Upper lobe of left lung (tissue), 6 donors: ENCODE measurements around the gene ANKS1A. TPM values are rescaled to one million over a fixed set of nuclear protein-coding genes. Genes with fewer than 3 reads are reported as not detected.

Experiments
- ATAC-seq, 2 donors: fragments of 200-7000 bp; cut with Tn5 transposase; one replicate each; pipeline ENCODE4 v1.9.1; 2022; ENCODE audit warnings: mild to moderate bottlenecking in 2 of 2, moderate library complexity in 2 of 2; ENCODE audit not compliant: low FRiP score in 2 of 2
- DNase-seq, 2 donors: peaks; one replicate each; pipeline ENCODE4 v3.0.0-alpha.2; 2019 to 2020
- H3K27ac ChIP-seq, 4 donors: fragments of 200-600 bp; sonication (generic); one replicate each; pipeline ENCODE4 v1.5.1; 2016 to 2019
- H3K27me3 ChIP-seq, 4 donors: fragments of 200-600 bp; sonication (generic); one replicate each; pipeline ENCODE4 v1.5.1; 2017 to 2019
- H3K36me3 ChIP-seq, 4 donors: fragments of 200-600 bp; sonication (generic); one replicate each; pipeline ENCODE4 v1.5.1; 2016 to 2019
- H3K4me1 ChIP-seq, 4 donors: fragments of 200-600 bp; sonication (generic); one replicate each; pipeline ENCODE4 v1.5.1; 2018 to 2019
- H3K4me3 ChIP-seq, 4 donors: fragments of 200-600 bp; sonication (generic); one replicate each; pipeline ENCODE4 v1.5.1; 2017 to 2019; ENCODE audit warnings: mild to moderate bottlenecking in 2 of 4, moderate library complexity in 1 of 4
- H3K9me3 ChIP-seq, 4 donors: fragments of 200-600 bp; sonication (generic); one replicate each; pipeline ENCODE4 v1.5.1; 2018 to 2019
- EP300 ChIP-seq, 4 donors: sonication (generic); formaldehyde crosslinking; IDR thresholded peaks; one replicate each; pipeline ENCODE4 v1.5.1; 2017; ENCODE audit warnings: antibody characterized with exemption in 4 of 4, control low read depth in 2 of 4
- POLR2A ChIP-seq, 4 donors: fragments of 450-650 bp; IDR thresholded peaks; one replicate each; pipeline ENCODE4 v1.5.1; 2016 to 2017; ENCODE audit warnings: antibody characterized with exemption in 4 of 4, mild to moderate bottlenecking in 2 of 4
- POLR2AphosphoS5 ChIP-seq, 2 donors: sonication (generic); formaldehyde crosslinking; IDR thresholded peaks; one replicate each; pipeline ENCODE4 v1.5.1; 2017; ENCODE audit warnings: antibody characterized with exemption in 2 of 2
- WGBS, 2 donors: methylation state at CpG; one replicate each; pipeline ENCODE4 v1.1.5; 2017 to 2018; 5-methylcytosine and 5-hydroxymethylcytosine counted together
- total RNA-seq, 6 donors: library from RNA; depleted of rRNA in 4 of 6; stranded (reverse); fragments of >200 nt in 4 of 6; gene quantifications; one replicate each; pipeline versions ENCODE4 v1.1.0 to v1.2.1, GENCODE V29; 2016 to 2021
- TF ChIP-seq, protein P1 (sequence below), 6 experiments: fragments of 450-650 bp in 4 of 6; fragments of 200-600 bp in 2 of 6; sonication (generic) in 2 of 6; IDR thresholded peaks; one replicate each; pipeline ENCODE4 v1.5.1; 2016 to 2019; ENCODE audit warnings: antibody characterized with exemption in 6 of 6
- donor health status: DM: no; HTN: no; CAD: no; lungs with moderate emphysema.
- donor health status: DM: no; HTN: yes; CAD: no; lungs with severe emphysema.

The ANKS1A gene
- total RNA-seq, 6 donors from 2014 or later, result 47.2 to 85.3 (median 53.5) TPM

DNA sequence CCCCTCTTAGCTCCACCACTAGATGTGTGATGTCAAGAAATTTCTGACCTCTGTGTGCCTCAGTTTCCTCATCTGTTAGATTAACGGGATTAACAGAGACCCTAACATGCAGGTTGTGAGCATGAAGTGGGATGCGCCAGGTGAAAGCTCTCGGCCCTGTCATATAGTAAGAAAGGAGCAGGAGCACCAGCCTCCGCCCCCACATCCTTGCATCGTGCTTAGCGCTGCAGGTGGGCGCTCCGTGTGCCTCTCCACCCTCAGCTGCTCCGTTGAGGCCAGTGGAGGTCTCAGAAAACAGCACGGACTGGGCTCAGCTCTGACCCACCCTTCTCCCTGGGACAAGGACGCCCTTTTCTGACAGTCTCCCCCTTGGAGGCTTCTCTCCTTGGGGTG lies 188.7 kb downstream of the ANKS1A start:
- no peak for ATAC-seq
- no peaks in the 10 kb centered on the region for H3K27me3 ChIP-seq
- peaks cover 5 to 19% (median 14%) of the 10 kb centered on the region in 4 donors for H3K4me1 ChIP-seq
- no peak overlapping the region for H3K27ac ChIP-seq
- H3K9me3 ChIP-seq, result no peaks in the 10 kb centered on the region
- WGBS, 2 donors, result 80 to 87% methylated on average over 7 to 11 of the region's 11 CpGs
- no peak for DNase-seq
- no peak overlapping the region for H3K4me3 ChIP-seq
- H3K36me3 ChIP-seq, result peaks cover 18 to 94% (median 77%) of the 10 kb centered on the region in 4 donors
- TF ChIP-seq POLR2A (IDR thresholded peaks at IDR 0.05), result no peak
- TF ChIP-seq, protein P1, sequence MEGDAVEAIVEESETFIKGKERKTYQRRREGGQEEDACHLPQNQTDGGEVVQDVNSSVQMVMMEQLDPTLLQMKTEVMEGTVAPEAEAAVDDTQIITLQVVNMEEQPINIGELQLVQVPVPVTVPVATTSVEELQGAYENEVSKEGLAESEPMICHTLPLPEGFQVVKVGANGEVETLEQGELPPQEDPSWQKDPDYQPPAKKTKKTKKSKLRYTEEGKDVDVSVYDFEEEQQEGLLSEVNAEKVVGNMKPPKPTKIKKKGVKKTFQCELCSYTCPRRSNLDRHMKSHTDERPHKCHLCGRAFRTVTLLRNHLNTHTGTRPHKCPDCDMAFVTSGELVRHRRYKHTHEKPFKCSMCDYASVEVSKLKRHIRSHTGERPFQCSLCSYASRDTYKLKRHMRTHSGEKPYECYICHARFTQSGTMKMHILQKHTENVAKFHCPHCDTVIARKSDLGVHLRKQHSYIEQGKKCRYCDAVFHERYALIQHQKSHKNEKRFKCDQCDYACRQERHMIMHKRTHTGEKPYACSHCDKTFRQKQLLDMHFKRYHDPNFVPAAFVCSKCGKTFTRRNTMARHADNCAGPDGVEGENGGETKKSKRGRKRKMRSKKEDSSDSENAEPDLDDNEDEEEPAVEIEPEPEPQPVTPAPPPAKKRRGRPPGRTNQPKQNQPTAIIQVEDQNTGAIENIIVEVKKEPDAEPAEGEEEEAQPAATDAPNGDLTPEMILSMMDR (IDR thresholded peaks at IDR 0.05), result no peak
- TF ChIP-seq EP300 (IDR thresholded peaks at IDR 0.05), result no peak
- no peak for TF ChIP-seq POLR2AphosphoS5 (IDR thresholded peaks at IDR 0.05)

DNA sequence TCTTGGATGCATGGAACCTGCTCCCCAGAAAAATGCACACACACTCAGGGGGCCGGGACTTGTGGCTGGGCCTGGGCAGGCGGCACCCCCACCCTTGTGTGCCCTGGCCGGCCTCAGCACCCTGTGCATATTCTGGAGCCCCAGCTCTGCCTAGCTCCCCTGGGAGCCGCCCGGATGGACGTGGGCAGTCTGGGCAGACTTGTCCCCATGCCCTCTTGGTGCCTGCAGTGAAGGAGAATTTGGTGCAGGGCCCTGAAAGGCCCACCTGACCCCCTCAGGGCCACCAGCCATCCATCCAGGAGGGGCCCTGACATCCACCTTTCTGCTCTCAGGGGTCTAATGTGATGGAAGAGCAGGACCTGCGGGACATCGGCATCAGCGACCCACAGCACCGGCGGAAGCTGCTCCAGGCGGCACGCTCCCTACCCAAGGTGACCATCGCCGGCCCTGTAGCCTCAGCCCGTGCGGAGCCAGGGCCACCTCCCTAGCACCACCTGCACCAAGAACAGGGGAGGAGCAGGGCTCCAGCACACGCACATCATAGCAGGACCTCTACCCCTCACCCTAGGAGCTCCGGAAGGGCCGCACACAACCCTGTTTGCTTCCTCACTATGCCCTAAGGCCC lies 189.3 kb downstream of the ANKS1A start:
- H3K36me3 ChIP-seq, result peaks cover 16 to 94% (median 78%) of the 10 kb centered on the region in 4 donors
- H3K27ac ChIP-seq, result no peak overlapping the region
- H3K4me3 ChIP-seq, result no peak overlapping the region
- DNase-seq (no peak), ATAC-seq (no peak)
- no peaks in the 10 kb centered on the region for H3K27me3 ChIP-seq
- TF ChIP-seq, protein P1 (IDR thresholded peaks at IDR 0.05), result no peak
- TF ChIP-seq EP300 (IDR thresholded peaks at IDR 0.05) (no peak), POLR2A (IDR thresholded peaks at IDR 0.05) (no peak), POLR2AphosphoS5 (IDR thresholded peaks at IDR 0.05) (no peak)
- no peaks in the 10 kb centered on the region for H3K9me3 ChIP-seq
- WGBS, 2 donors, result 99 to 100% methylated on average over 3 to 20 of the region's 20 CpGs
- peaks cover 5 to 19% (median 14%) of the 10 kb centered on the region in 4 donors for H3K4me1 ChIP-seq

DNA sequence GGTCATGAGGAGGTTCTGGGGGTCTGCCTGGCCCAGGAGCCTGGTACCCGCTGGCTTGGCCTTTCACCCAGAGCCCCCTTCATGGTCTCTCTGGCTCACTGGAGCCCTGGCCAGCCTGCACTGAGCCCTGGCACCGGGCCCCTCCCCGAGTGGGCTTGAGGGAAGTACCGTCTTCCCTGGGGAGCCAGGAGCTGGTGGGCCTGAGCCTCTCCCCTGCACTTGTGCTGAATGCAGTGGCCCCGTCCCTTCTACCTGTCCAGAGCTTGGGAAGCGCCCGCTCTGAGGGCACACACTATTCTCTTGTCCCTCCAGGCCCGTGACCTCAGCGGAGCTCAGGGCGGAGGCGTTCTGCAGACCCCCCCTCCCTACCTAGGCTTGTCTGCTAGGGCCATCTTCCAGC lies 189.8 kb downstream of the ANKS1A start:
- H3K9me3 ChIP-seq, result no peaks in the 10 kb centered on the region
- DNase-seq (no peak), ATAC-seq (no peak)
- TF ChIP-seq, protein P1 (IDR thresholded peaks at IDR 0.05), result no peak
- TF ChIP-seq POLR2AphosphoS5 (IDR thresholded peaks at IDR 0.05), result no peak
- TF ChIP-seq POLR2A (IDR thresholded peaks at IDR 0.05), result no peak
- no peak for TF ChIP-seq EP300 (IDR thresholded peaks at IDR 0.05)
- H3K4me3 ChIP-seq, result no peak overlapping the region
- WGBS, 2 donors, result 97% methylated on average over 10 of the region's 11 CpGs; no CpG with 5 or more reads in 1 of the 2 donors
- H3K4me1 ChIP-seq, result peaks cover 5 to 19% (median 14%) of the 10 kb centered on the region in 4 donors
- H3K36me3 ChIP-seq, result peaks cover 20 to 94% (median 80%) of the 10 kb centered on the region in 4 donors
- no peaks in the 10 kb centered on the region for H3K27me3 ChIP-seq
- no peak overlapping the region for H3K27ac ChIP-seq

DNA sequence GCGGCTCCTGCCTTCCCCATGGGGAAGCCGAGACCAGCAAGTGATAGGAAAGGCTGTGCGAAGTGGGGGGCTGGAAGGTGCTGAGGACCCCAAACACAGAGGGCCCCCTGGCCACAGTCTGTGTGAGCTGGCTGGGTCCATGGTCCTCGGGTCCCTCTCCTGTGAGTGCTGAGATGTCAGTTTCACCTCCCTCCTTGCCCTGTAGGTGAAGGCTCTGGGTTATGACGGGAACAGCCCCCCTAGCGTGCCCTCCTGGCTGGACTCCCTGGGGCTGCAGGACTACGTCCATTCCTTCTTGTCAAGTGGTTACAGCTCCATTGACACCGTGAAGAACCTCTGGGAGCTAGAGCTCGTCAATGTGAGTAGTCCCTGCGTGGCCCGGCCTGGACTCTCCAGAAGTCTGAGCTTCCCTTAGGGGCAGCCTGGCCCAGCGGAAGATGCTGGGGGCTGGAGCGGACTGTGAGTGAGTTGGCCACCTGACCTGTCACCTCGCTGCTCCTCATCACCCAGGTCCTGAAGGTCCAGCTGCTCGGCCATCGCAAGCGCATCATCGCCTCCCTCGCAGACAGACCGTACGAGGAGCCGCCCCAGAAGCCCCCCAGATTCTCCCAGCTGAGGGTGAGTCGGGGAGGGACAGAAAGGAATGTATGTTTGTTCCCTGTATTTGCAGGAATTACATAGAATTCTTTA lies 190.4 kb downstream of the ANKS1A start:
- peaks cover 23 to 94% (median 82%) of the 10 kb centered on the region in 4 donors for H3K36me3 ChIP-seq
- WGBS, 2 donors, result 96 to 99% methylated on average over 12 to 22 of the region's 23 CpGs
- H3K27ac ChIP-seq, result peak overlapping the region in 1 of 4 donors; percentile 76
- DNase-seq, result no peak
- no peaks in the 10 kb centered on the region for H3K9me3 ChIP-seq
- H3K4me3 ChIP-seq, result no peak overlapping the region
- no peaks in the 10 kb centered on the region for H3K27me3 ChIP-seq
- ATAC-seq, result no peak
- TF ChIP-seq POLR2AphosphoS5 (IDR thresholded peaks at IDR 0.05) (no peak), POLR2A (IDR thresholded peaks at IDR 0.05) (no peak), EP300 (IDR thresholded peaks at IDR 0.05) (no peak)
- TF ChIP-seq, protein P1 (IDR thresholded peaks at IDR 0.05), result no peak
- peaks cover 5 to 19% (median 14%) of the 10 kb centered on the region in 4 donors for H3K4me1 ChIP-seq
